H9 (cell line): ENCODE results near the gene GNAI1. TPM values are rescaled to one million over a fixed set of nuclear protein-coding genes. Genes with fewer than 3 reads are reported as not detected.

ENCODE experiments used
- DNase-seq: peaks from one replicate; pipeline ENCODE4 v3.0.0-alpha.2; 2017
- H2AFZ ChIP-seq: one replicate; pipeline ENCODE4 v1.6.1; 2013; ENCODE audit warnings: mild to moderate bottlenecking, low read length, control low read depth, moderate library complexity
- H2AK5ac ChIP-seq: 2 replicates; pipeline ENCODE4 v1.6.1; 2013; ENCODE audit warnings: low read length, control low read depth, mixed read lengths; ENCODE audit not compliant: insufficient read length
- H2BK120ac ChIP-seq: one replicate; pipeline ENCODE4 v1.6.1; 2013; ENCODE audit warnings: low read depth, mild to moderate bottlenecking, low read length, control low read depth, inconsistent platforms; ENCODE audit not compliant: poor library complexity, severe bottlenecking
- H2BK12ac ChIP-seq: 2 replicates; pipeline ENCODE4 v1.6.1; 2013; ENCODE audit warnings: low read length, control low read depth, mixed read lengths, low read depth; ENCODE audit not compliant: insufficient read length
- H2BK15ac ChIP-seq: 2 replicates; pipeline ENCODE4 v1.6.1; 2013; ENCODE audit warnings: low read depth, low read length, control low read depth
- H2BK20ac ChIP-seq: one replicate; pipeline ENCODE4 v1.6.1; 2013; ENCODE audit warnings: low read depth, mild to moderate bottlenecking, low read length, control low read depth, inconsistent platforms; ENCODE audit not compliant: poor library complexity, severe bottlenecking
- H2BK5ac ChIP-seq: 2 replicates; pipeline ENCODE4 v1.6.1; 2013; ENCODE audit warnings: low read length, control low read depth, mixed read lengths; ENCODE audit not compliant: insufficient read length
- H3K14ac ChIP-seq: 2 replicates; pipeline ENCODE4 v1.6.1; 2013; ENCODE audit warnings: low read length, control low read depth; ENCODE audit not compliant: insufficient read depth
- H3K18ac ChIP-seq: 2 replicates; pipeline ENCODE4 v1.6.1; 2013; ENCODE audit warnings: low read depth, mild to moderate bottlenecking, mixed read lengths, low read length, control low read depth; ENCODE audit not compliant: insufficient read length
- H3K23ac ChIP-seq: 2 replicates; pipeline ENCODE4 v1.6.1; 2013; ENCODE audit warnings: low read length, control low read depth, mixed read lengths, low read depth; ENCODE audit not compliant: insufficient read length
- H3K23me2 ChIP-seq: 2 replicates; pipeline ENCODE4 v1.6.1; 2013; ENCODE audit warnings: low read depth, mild to moderate bottlenecking, mixed read lengths, low read length, control low read depth; ENCODE audit not compliant: insufficient read length, poor library complexity, severe bottlenecking
- H3K27ac ChIP-seq: 2 replicates; pipeline ENCODE4 v1.5.1; 2013; ENCODE audit warnings: low read length, control low read depth, mixed read lengths, low read depth; ENCODE audit not compliant: insufficient read length
- H3K27me3 ChIP-seq: 2 replicates; pipeline ENCODE4 v1.6.1; 2013; ENCODE audit warnings: low read length, control low read depth, inconsistent platforms; ENCODE audit not compliant: insufficient read depth
- H3K4ac ChIP-seq: 2 replicates; pipeline ENCODE4 v1.6.1; 2013; ENCODE audit warnings: low read depth, mild to moderate bottlenecking, control low read depth, inconsistent platforms, low read length, moderate library complexity
- H3K4me1 ChIP-seq: 2 replicates; pipeline ENCODE4 v1.6.1; 2013; ENCODE audit warnings: low read length, control low read depth, inconsistent platforms; ENCODE audit not compliant: insufficient read depth
- H3K4me2 ChIP-seq: 2 replicates; pipeline ENCODE4 v1.6.1; 2013; ENCODE audit warnings: low read length, control low read depth, mixed read lengths; ENCODE audit not compliant: insufficient read length, insufficient read depth
- H3K56ac ChIP-seq: 2 replicates; pipeline ENCODE4 v1.6.1; 2013; ENCODE audit warnings: low read depth, mild to moderate bottlenecking, mixed read lengths, low read length, control low read depth; ENCODE audit not compliant: insufficient read length
- H3K79me1 ChIP-seq: 2 replicates; pipeline ENCODE4 v1.6.1; 2013; ENCODE audit warnings: low read depth, mild to moderate bottlenecking, moderate library complexity, low read length, control low read depth, inconsistent platforms; ENCODE audit not compliant: insufficient read depth, poor library complexity, severe bottlenecking
- H3K79me2 ChIP-seq: 2 replicates; pipeline ENCODE4 v1.6.1; 2013; ENCODE audit warnings: low read length, control low read depth, inconsistent platforms; ENCODE audit not compliant: insufficient read depth
- H3K9ac ChIP-seq: 2 replicates; pipeline ENCODE4 v1.6.1; 2013; ENCODE audit warnings: low read length, control low read depth, mixed read lengths; ENCODE audit not compliant: insufficient read length; ENCODE audit errors: extremely low read depth
- H3K9me3 ChIP-seq: one replicate; pipeline ENCODE4 v1.6.1; 2013; ENCODE audit warnings: low read depth, low read length, inconsistent platforms; ENCODE audit not compliant: control insufficient read depth
- H3T11ph ChIP-seq: one replicate; pipeline ENCODE4 v1.6.1; 2013; ENCODE audit warnings: mild to moderate bottlenecking, low read length, control low read depth, inconsistent platforms
- H4K20me1 ChIP-seq: one replicate; pipeline ENCODE4 v1.6.1; 2013; ENCODE audit not compliant: control insufficient read depth, insufficient read length, insufficient read depth
- H4K5ac ChIP-seq: 2 replicates; pipeline ENCODE4 v1.6.1; 2013; ENCODE audit warnings: low read depth, mild to moderate bottlenecking, mixed read lengths, low read length, control low read depth; ENCODE audit not compliant: insufficient read length
- H4K8ac ChIP-seq: replicated peaks from 2 replicates; pipeline ENCODE4 v1.6.1; 2013; ENCODE audit warnings: low read length, control low read depth, mixed read lengths, low read depth; ENCODE audit not compliant: insufficient read length
- H4K91ac ChIP-seq: 2 replicates; pipeline ENCODE4 v1.6.1; 2013; ENCODE audit warnings: low read depth, mild to moderate bottlenecking, moderate library complexity, mixed read lengths, low read length, control low read depth; ENCODE audit not compliant: insufficient read length
- H3K27ac Mint-ChIP-seq, 3 experiments: 2 replicates in 2 of 3; 3 replicates in 1 of 3; pipeline ENCODE4 v1.8.0; 2020 to 2021; ENCODE audit warnings: mixed read lengths in 3 of 3, mild to moderate bottlenecking in 1 of 3, moderate library complexity in 1 of 3
- H3K27me3 Mint-ChIP-seq: 2 replicates; pipeline ENCODE4 v1.8.0; 2021; ENCODE audit warnings: low read depth, mild to moderate bottlenecking, moderate library complexity, mixed read lengths
- H3K36me3 Mint-ChIP-seq, 3 experiments: 2 replicates in 2 of 3; 3 replicates in 1 of 3; pipeline ENCODE4 v1.8.0; 2020 to 2021; ENCODE audit warnings: low read depth in 3 of 3, mixed read lengths in 3 of 3; ENCODE audit not compliant: insufficient read depth in 1 of 3
- H3K4me1 Mint-ChIP-seq, 2 experiments: 2 replicates each; pipeline ENCODE4 v1.8.0; 2020; ENCODE audit warnings: mixed read lengths in 2 of 2
- H3K4me3 Mint-ChIP-seq, 2 experiments: 2 replicates in 1 of 2; 3 replicates in 1 of 2; pipeline ENCODE4 v1.8.0; 2020 to 2021; ENCODE audit warnings: mild to moderate bottlenecking in 2 of 2, mixed read lengths in 2 of 2, moderate library complexity in 1 of 2
- H3K9me3 Mint-ChIP-seq, 2 experiments: 2 replicates in 1 of 2; 3 replicates in 1 of 2; pipeline ENCODE4 v1.8.0; 2020; ENCODE audit warnings: mild to moderate bottlenecking in 2 of 2, mixed read lengths in 2 of 2, moderate library complexity in 1 of 2
- WGBS: extraction: QIAGEN DNeasy Blood & Tissue Kit; methylation state at CpG from one replicate; pipeline ENCODE4 v1.1.7; 2013; ENCODE audit warnings: missing lambda C conversion rate, low lambda C conversion rate, mixed read lengths; ENCODE audit not compliant: insufficient read length; ENCODE audit errors: extremely low coverage; 5-methylcytosine and 5-hydroxymethylcytosine counted together
- total RNA-seq: library from RNA; stranded (reverse); gene quantifications from 2 replicates; pipeline ENCODE4 v1.2.1, GENCODE V29; 2021
- TF ChIP-seq, protein P1 (sequence below): fragments of 200-600 bp; sonication (generic); conservative IDR thresholded peaks from 3 replicates; pipeline ENCODE4 v1.8.0; 2021; ENCODE audit warnings: antibody characterized with exemption, mild to moderate bottlenecking

Gene GNAI1
- total RNA-seq, 1 experiment from 2014 or later = 14.1 TPM

DNA sequence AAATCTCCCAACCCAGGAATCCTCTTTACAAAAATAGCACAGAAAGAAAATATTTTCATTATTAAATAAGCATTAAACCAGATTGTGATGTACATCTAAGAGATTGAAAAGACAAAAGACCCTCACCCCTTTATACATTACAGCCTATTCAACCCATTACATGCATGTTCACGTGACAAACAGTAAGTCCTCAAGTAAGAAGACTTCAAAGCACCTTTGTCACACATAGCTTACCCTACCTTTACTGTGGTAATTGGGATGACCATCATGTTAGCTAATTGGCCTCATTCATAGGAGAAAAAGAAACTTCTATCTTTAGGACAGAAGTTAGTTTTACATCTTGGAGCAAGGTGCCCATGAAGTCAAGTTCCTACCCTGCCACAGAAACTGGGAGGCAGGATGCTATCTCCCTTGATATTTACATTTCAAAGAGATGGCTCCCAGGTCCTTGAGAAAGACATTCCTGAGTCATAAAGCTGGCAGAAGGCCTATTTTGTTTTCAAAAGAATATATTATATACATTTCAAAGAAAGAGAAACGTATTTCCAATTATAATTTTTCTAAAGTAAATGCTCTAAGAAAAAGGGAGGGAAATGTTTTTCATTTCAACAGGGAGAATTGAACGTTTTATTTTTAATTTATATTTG, 48.1 kb downstream of the GNAI1 start:
- Mint-ChIP-seq H3K27me3 (no peaks in the 10 kb centered on the region), H3K36me3 (peaks cover 0 to 5% (median 3%) of the 10 kb centered on the region in 3 experiments; a peak in 2 of 7 replicates), H3K27ac (peak overlapping the region in 2 of 3 experiments; percentile 49 to 80; a peak in 4 of 7 replicates), H3K4me3 (no peak overlapping the region), H3K4me1 (peaks cover 58 to 78% of the 10 kb centered on the region in 2 experiments), H3K9me3 (no peaks in the 10 kb centered on the region)
- Histone ChIP-seq H2BK15ac (no peak overlapping the region), H4K5ac (no peak overlapping the region), H4K8ac (no peak overlapping the region), H3K9me3 (no peaks in the 10 kb centered on the region), H2BK20ac (no peak overlapping the region), H3K14ac (no peak overlapping the region), H3K79me1 (peaks cover 7% of the 10 kb centered on the region), H3K23ac (no peak overlapping the region), H4K20me1 (no peaks in the 10 kb centered on the region), H3K4me1 (peaks cover 23% of the 10 kb centered on the region), H3K56ac (no peak overlapping the region), H2BK5ac (no peak overlapping the region), H2BK12ac (no peak overlapping the region), H4K91ac (no peak overlapping the region), H2AFZ (no peak overlapping the region), H2AK5ac (no peak overlapping the region), H3K27me3 (no peaks in the 10 kb centered on the region), H2BK120ac (no peak overlapping the region), H3K27ac (peak overlapping the region; percentile 71), H3K9ac (no peak overlapping the region), H3K18ac (no peak overlapping the region), H3K79me2 (peaks cover 5% of the 10 kb centered on the region; the same call in 1 of the 2 replicates), H3K4me2 (peak overlapping the region; percentile 72), H3K4ac (no peak overlapping the region), H3K23me2 (no peaks in the 10 kb centered on the region), H3T11ph (no peak overlapping the region)
- WGBS = no CpG with 5 or more reads among the region's 3 CpGs
- DNase-seq = no peak
- TF ChIP-seq, protein P1, sequence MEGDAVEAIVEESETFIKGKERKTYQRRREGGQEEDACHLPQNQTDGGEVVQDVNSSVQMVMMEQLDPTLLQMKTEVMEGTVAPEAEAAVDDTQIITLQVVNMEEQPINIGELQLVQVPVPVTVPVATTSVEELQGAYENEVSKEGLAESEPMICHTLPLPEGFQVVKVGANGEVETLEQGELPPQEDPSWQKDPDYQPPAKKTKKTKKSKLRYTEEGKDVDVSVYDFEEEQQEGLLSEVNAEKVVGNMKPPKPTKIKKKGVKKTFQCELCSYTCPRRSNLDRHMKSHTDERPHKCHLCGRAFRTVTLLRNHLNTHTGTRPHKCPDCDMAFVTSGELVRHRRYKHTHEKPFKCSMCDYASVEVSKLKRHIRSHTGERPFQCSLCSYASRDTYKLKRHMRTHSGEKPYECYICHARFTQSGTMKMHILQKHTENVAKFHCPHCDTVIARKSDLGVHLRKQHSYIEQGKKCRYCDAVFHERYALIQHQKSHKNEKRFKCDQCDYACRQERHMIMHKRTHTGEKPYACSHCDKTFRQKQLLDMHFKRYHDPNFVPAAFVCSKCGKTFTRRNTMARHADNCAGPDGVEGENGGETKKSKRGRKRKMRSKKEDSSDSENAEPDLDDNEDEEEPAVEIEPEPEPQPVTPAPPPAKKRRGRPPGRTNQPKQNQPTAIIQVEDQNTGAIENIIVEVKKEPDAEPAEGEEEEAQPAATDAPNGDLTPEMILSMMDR = no peak
